ENCODE results near the gene S100A6.
A peak's percentile ranks its signal among the peaks of the same experiment; 100 is the strongest.

S100A6 gene

DNA sequence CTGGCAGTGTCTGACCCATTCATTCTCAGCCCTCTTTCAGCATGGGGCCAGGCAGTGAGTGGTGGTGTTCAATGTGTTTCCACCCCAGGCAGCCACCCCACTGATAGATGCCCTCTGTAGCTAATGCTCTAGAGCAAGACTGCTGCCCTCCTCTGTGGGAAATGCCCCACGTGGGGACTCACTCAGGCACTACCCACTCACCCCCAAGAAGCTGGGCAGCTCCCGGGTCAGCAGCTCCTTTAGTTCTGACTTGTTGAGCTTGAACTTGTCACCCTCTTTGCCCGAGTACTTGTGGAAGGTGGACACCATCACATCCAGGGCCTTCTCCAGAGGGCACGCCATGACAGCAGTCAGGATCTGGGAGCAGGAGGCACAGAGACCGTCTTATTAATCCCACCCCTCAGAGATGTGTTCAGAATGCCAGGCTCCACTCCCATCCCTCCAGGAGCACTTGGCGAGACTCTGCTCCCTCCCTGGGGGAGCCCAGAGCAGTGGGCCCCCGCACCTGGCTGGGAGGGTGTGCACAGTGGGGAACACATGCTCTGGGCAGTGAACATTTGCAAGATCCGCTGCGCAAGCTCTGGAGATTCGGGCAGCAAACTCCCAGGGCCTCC is 8.8 kb upstream of the S100A6 start:
- DNase-seq, result no peak

DNA sequence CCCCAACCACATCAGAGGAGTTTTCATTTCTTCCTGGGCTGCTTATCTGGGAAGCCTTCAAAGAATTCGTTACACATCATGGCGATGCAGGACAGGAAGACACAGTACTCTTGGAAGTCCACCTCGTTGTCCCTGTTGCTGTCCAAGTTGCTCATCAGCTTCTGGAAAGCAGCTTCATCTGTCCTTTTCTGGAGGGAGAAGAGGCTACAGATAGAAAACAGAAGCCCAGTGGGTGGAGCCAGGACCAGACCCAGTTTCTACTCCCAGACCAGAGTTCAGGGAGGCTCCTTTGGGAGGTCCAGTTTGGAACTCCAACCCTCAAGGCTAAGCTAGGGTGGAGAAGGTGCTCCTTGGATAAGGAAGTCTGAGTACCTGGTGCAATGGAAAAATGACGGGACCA is 7.9 kb upstream of the S100A6 start:
- DNase-seq, result no peak

DNA sequence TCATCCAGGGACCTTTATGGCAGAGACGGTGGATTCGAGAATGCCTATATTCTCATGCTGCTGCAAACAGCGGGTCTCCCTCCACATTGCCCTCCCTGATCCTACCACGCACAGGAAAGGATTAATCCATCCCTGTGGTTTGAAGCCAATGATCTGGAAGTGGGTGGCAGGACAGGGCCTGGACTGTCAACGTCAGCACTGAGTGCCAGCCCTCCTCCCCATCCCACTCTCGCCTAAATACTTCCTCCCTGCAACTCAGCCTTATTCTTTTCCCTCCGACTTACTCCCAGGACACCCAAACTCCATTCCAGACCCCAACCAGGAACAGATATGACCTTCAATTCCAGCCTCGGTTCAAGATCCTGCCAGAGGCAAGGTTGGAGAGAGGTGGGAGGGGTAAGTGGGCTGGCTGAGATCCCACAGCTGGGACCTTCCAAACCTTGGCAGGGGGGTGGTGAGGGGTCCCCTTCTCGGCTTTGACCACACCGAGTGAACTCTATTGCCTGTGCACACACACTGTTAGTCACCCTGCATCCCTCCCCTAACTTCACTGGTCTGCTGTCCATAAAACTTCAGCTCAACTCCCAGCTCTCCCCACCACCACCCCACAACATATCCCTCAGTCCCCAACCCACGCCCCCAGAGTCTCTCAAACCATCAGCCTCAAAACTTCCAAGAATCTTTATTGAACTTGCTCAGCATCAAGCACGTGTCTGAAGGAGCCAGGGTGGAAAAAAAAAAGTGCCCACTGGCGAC is 7.3 kb upstream of the S100A6 start:
- no peak for DNase-seq

DNA sequence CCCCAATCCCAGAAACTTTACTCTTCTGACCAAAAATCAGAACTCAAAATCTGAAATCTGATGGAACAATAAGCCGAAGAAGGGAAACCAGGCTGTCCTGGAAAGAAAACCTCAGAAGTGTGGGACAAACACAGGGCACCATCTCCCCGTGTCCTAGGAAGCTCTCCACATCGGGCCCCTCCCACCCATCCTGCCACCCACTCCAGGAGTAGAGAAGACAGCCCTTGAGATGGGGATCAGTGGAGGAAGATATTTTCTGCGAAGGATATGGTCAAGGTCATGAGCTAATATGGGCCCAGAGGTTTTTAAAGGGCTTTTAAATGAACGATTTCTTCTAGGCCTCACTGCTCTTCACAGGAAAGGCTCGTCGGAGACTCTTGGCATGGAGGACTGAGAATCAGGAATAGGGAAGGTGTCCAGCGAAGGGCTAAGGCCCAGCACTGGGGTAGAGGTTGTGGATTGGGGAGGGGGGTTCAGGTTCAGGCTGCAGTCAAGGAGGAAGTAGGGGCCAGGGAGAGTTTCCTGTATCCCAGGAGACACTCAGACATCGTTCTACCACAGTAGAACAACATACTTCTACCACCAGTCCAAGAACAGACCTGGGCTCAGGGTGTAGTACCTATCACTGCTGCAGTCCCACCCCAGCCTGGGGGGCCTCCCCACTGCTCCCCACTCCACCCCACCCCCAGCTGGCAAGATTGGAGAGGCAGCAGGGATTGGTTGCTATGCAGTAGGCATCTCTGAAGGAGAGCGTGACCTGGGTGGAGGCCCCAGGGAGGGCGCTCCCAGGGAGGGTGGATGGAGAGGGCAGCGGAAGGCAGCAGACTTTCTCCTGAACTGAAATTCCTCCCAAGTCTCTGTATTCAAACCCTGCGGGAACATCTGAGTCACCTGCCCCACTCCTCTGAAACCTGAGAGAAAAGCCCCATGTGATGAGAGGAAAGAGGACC is 6.1 kb upstream of the S100A6 start:
- DNase-seq, result no peak

DNA sequence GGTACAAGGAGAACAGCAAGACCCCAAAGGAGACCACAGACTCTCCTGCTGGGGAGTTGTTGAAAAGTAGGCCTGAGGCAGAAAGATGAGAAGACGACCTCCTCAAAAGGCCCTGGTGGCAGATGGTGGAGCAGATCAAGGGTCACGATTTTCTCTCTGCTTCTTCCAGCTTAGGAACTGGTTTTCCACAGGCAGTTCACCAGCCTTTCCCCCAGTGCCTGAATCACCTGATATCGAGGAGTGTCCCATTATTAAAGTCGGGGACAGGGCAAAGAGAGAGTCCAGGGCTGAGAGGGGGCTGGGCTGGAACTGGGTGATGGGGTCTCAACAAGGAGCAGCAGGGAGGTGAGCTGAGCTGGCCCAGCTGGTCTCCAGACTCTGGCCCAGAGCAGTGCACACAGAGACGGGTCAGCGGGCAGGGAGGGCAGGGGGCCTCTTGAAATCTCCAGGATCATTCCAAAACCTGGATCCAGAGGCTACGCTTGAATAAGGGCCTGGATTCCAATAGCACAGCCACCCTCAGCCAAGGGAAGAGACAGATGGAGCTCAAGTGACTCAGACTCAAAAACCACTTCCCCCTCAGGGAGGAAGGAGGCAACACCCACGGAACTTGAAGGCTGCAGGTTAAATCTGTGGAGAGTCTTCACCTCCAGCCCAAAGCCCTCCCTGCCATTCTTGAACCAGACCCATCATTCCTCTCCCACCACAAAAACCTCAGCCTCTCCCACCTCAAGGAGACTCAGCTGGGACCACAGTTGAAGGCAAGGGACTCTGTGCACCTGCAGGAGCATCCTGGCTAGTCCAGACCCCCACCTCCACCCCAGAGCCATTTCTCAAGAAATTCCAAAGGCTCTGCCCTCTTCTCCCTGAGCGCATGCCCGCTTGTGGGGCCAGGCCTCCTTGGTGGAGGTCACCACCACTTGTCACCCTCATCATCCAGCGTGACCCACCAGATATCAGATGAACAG is 4.9 kb upstream of the S100A6 start, which contains the start of gene S100A5:
S100A5 (minus strand) TSS at position 541 of the 968 bp plus-strand sequence. CDS start 743 bp downstream, outside the sequence.
- peak; percentile 71 for DNase-seq

DNA sequence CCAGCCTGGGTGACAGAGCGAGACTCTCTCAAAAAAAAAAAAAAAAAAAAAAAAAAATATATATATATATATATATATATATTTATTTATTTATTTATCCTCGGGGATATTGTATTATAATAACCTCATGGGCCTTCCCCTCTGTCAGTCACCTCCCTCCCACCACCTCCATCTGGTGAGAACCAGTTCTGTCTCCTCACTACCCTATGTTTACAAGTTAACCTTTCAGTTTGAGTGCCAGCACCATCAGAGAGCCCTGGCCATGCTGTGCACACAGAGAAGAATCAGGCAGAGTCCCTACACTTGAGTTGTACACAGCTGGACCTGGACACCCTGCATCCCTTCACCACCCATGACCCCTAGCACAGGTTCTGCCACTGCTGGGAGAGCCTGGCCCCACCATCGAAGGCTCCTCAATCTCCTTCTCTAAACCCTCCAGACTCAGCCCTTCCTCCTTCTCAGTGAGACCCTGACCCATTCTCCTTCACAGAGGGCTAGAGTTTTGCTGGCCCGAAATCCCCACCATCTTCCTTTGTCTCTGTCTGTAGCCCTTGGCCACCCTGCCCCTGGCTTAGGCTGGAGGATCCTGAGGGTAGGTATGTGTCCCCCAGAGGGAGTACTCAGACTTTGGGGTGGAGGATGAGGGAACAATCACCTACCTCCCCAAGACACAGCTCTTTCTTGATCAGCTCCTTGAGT is 3.8 kb upstream of the S100A6 start:
- DNase-seq, result no peak

DNA sequence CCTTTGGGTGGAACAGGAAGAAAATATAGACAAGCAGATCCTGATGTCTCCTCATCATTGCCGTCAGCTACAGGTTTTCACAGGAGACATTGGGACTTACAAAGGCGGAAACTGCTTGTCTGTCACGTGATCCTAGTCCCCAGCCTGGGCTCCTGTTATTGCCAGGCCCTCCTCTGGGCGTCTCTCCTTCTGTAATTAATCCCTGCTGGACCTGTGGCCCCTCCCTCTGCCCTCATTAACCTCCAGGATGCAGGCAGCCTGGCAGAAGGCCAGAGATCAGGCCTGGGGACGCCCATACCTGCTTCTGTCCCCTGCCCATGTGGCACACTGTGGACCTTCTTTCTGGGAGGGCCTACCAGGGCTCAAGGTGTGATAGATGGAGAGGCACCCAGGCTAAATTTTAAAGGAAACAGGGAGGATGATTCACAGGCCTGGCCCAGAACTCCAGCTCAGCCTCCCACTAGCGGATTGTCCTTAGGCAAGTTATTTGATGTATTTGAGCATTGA is 2.6 kb upstream of the S100A6 start:
- no peak for DNase-seq

DNA sequence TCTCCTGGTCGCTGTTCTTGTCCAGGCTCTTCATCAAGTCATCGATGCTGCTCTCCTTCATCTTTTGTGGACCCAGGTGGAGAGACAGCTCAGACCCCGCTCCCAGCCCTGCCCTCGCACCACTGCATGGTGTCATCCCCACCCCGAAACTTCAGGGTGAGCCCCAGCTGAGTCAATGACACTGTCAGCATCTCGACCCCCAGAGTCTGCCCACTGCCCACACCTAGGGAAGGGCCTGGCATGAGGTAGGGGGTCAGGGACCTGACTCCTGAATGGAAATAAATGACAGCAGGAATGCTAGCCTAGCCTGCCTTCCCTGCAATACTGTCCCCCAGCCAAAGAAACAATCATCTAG is 1.6 kb upstream of the S100A6 start:
- DNase-seq, result no peak

DNA sequence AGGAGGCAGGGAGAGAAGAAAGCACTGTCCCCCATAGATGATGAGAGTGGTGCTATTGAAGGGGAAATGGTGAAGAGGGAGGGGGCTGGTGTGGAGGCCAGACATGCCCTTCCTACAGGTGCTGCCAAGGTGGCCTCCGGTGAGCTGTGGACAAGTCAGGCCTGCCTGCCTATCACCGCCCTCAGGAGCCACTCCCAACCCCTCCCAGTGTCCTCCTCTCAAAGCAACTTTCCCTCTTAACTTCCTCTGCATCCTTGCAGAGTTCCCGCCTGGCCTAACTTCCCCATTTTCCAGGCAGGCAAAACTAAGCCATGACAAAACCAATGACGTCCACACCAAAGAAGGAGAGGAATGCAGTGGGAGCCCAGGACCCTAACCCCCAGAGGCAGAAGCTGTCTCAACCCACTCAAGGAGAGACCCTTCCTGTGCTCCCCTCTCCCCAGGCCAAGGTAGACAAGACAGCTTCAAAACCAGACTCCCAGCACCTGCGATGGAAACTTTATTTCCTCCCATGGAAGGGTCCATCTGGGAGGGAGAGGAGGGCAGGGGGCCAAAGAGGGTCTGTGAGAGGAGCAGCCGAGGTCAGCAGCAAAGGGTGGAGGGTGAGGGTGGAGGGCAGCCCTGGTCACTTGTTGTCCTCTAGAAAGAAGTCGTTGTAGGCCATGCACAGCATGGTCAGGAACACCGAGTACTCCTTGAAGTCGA is 1.0 kb upstream of the S100A6 start:
- no peak for DNase-seq

DNA sequence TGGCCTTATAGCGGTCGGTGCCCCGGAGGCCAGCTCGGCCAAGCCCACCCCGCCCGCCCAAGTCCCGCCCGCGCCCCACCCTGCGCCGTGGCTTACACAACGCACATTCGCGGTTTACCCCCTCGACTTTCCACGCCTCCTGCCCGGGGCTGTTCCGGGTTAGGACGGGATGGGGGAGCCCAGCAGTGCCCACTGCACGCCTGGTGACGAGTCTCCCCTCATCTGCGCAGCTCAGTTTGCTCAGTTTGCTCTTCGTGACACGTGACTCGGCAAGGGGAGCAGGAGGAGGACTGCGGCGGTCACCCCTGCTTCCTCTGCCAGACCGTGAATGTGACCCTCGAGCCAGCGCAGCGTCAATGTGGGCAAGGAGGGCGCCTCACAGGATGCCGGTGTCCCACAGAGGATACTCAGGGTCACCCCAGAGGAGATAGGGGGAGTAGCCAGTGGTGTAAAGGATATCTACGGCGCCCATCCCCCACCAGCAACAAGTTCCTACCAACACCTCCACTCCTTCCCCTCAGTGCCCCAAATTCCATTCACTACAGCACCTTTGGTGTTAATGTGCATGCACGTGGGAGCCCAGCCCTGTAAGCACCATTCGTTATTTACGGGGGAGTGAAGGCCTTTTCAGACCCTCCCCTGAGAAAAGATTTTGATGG is 350 bp upstream of the S100A6 start:
- peak; percentile 90 for DNase-seq

DNA sequence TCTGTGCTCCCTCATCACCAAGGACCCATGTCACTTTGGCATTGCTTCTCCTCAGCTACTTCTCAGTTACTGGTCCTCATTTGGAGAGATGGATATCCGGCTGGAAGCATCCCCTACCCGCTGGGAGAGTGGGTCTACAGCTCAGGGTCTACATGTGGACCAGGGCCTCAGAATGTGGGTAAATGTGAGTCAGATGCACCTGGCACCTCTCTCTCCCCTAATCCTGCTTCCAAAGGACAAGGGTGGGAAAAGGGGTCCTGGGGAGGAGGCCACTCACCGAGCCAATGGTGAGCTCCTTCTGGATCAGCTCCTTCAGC is 908 bp downstream of the S100A6 start:
- no peak for DNase-seq

DNA sequence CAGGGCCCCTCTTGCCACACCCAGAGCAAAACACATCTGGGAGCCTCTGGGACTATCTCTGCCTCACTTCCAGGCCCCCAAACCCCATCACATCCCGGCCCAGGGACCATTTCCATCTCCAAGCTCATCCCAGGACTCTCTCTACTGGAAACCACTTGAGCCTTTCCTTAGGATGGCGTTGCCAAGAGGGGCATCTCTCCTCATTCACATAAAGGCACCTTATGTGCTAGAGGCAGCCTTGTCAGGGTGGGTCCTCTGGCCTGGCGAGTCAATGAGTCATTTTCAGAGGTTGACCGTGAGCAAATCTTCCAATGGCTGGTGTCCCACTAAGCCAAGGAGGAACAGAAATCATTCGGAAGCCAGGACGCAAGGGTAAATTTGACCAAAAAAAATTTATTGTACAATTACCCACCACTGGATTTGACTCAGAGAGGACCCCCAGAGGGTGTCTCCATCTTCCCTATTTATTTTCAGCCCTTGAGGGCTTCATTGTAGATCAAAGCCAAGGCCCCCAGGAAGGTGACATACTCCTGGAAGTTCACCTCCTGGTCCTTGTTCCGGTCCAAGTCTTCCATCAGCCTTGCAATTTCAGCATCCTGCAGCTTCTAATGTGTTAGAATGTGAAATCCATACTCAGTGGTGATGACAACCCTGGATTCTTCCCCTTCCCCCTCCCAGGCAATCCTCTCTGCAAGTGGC is 1.4 kb downstream of the S100A6 start:
- no peak for DNase-seq

DNA sequence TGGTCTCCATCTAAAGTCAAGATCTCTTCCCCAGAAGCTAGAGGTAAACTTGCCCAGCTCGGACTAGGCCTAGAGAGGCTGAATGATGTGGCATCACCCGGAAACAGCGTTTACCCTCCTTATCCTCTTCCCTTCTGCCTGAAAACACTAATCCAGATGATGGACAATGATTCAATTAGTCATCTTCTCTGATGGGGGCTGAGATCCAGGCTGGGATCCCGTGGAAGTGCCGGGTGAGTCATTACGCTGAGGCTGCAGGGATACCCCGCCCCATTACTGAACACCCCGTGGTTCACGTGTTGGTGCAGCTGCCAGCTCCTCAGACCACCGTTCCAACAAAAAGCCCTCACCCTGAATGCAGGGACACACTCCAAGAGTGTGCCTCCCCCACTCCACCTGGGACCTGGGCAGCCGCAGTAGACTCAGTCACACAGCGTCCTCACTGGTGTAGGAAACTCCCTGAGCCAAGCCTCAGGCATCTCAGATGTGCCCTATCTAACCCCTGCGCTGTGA is 2.0 kb downstream of the S100A6 start:
- peak; percentile 29 for DNase-seq

DNA sequence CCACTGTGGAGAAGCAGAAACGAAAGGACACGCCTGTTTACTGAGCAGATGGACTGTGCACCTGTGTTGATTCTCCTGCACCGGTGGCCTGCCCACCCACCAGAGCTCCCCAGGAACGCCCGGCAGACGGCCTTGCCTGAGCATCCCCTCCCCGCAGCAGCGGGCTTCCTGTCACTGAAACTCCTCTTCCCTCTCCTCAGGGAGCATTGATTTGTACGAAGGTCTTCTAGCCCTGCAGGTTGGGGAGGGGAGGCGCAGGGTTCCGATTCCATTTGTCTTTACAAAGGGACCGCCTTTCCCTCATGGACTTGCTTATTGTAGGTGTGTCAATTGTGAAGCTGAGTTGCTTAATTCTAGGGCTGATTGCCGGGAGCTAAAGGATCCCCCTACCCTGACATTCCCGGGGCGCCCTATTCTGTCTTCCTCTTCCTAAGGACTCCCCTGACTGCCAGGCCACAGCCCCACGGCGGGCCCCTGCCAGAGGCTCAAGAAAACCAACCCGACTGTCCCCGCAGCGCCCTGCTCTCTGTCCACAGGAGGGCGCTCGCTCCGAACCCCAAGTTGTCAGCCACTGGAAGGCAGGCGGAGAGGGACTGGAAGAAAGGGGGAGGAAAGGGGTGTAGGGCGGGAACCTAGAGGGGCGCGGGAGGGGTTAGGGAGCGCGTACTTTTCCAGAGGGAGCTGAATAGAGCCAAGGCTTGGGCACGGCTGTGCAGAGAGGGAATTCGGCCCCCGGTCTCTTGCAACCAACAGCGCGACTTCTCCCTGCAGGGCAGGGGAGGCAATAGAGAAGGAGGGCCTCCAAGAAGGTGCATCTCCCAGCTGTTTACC is 2.8 kb downstream of the S100A6 start:
- peak; percentile 82 for DNase-seq

DNA sequence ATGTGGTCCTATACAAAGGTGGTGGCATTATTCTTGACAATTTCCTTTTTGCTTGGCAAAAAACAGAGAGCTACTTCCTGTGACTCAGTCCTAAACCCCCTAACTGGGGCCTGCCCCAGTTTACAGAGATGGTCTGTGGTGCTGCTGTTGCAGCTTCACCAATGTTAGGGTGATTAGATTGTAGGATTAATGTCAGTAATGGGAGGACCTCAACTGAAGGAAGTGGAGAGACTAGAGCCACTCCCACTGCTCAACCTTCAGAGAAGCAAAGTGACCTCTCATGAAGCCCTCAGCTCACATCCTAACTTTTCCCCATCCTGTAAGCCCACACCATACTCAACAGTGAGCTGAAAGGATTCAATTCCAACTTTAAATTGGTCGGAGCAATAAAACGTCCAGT is 3.6 kb downstream of the S100A6 start:
- peak; percentile 66 for DNase-seq

DNA sequence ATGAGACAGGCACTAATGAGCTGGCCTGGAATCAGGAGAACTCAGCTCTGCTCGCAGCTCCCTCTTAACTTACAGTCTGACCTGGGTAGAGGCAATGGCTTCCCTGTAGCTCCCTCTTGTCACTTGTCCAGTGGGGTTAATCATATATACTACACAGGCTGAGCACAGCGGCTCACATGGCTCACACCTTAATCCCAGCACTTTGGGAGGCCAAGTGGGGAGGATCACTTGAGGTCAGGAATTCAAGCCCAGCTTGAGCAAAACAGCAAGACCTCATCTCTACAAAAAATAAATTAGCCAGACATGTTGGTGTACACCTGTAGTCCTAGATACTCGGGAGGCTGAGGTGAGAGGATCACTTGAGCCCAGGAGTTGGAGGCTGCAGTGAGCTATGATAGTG is 4.2 kb downstream of the S100A6 start:
- no peak for DNase-seq

DNA sequence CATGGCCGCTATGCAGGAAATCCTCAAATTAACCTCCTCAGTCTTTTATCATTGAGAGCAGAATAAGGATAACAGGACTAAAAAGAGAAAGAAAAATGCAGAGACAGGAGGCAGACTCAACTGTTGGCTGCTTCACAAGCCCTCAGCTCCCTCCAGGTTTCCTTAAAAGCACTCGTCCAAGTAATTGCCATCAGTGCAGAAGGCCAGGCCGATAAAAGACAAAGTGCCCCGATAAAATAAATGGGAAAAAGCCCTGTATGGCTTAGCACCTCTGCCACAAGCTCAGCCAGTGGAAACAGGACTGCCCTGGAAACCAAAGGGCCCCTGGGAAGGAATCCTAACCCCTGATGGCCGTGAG is 8.1 kb downstream of the S100A6 start:
- no peak for DNase-seq

DNA sequence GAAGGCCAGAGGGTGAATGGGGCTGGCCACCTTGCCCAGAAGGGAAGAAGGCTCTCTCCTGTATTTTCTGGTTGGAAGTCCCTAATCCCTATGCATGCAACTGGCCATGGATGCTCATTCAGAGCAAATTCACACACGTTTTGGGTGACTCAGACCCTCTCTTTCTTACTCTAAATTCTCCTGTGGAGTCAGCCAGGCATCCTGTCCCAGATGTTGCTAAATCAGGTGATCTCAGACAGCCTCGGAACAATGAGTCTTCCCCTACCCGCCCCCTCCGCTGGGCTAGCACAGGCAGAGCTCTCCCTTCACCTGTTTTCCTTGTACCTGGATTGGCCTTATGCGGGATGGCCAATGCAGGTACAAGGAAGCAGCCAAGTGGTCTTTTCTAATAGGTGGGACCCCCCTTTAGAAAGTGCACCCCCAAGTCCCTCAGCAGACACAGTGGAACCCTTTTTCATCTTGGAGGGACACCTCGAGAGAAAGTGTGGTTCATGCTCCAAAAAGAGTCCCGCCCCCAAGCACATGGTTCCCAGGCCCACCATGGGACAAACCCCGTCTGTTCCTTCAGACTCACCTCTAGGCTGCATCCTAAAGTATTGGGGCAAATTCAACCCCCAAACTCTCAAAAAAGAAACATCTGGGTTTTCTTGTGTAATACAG is 8.6 kb downstream of the S100A6 start:
- DNase-seq, result no peak

All from CD4-positive, alpha-beta T cell treated with Interleukin-17A for 1 hour (primary cell).